ENCODE results near the gene ADGRF4.
A peak's percentile ranks its signal among the peaks of the same experiment; 100 is the strongest.

ADGRF4 gene

DNA sequence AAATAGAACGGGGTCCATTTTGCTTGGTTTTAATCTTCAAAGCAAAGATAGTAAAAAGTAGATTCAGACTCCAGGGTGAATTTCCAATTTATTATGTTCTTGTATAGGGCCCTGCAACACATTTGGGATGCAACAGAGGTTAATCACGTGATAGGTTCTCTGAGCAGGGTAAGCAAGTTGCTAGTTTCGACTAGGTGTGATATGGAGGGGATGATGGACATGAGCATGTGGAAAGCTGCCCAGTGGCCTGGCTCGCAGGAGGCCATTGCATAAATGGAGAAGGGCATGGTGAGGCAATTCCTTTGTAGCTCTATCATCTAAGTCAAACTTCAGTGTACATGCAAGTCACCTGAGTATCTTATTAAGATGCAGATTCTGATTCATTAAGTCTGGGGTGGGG, 17.7 kb upstream of the ADGRF4 start:
- Histone ChIP-seq H3K27ac (no peak overlapping the region), H3K4me3 (no peak overlapping the region)

DNA sequence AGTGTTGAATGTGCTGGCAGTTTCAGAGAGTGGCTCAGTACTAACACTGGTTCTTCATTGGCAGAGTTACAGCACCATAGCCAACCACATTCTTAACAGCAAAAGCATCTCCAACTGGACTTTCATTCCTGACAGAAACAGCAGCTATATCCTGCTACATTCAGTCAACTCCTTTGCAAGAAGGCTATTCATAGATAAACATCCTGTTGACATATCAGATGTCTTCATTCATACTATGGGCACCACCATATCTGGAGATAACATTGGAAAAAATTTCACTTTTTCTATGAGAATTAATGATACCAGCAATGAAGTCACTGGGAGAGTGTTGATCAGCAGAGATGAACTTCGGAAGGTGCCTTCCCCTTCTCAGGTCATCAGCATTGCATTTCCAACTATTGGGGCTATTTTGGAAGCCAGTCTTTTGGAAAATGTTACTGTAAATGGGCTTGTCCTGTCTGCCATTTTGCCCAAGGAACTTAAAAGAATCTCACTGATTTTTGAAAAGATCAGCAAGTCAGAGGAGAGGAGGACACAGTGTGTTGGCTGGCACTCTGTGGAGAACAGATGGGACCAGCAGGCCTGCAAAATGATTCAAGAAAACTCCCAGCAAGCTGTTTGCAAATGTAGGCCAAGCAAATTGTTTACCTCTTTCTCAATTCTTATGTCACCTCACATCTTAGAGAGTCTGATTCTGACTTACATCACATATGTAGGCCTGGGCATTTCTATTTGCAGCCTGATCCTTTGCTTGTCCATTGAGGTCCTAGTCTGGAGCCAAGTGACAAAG, 17.0 kb upstream of the ADGRF4 start:
- H3K4me3 ChIP-seq = no peak overlapping the region
- H3K27ac ChIP-seq = no peak overlapping the region

GRCh38 chr6:47686411-47686810, 12.0 kb upstream of the ADGRF4 start:
- Histone ChIP-seq H3K4me3 (no peak overlapping the region), H3K27ac (no peak overlapping the region)

- no peak overlapping the region for H3K4me3 ChIP-seq
- H3K27ac ChIP-seq = no peak overlapping the region
These were observed 10.9 kb upstream of the ADGRF4 start for GRCh38 chr6:47687432-47687831.

DNA sequence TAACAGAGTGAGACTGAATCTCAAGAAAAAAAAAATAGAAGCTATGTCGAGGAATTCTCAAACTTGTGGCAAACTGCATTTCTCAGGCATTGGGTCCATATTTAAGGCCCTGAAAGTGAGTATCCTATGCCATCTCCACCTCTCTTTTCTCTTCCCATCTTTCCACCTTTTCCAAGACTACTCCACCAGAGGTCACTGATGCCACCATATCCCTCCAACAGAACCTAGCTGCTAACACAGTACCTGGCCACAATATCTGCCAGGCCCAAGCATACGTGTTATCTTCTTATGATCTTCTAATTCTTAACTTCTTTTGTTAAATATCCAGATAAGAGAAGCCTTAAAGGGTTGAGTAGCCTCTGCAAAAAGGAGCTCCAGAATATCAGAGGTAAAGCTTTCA, 8.2 kb upstream of the ADGRF4 start:
- H3K4me3 ChIP-seq = no peak overlapping the region
- no peak overlapping the region for H3K27ac ChIP-seq

DNA sequence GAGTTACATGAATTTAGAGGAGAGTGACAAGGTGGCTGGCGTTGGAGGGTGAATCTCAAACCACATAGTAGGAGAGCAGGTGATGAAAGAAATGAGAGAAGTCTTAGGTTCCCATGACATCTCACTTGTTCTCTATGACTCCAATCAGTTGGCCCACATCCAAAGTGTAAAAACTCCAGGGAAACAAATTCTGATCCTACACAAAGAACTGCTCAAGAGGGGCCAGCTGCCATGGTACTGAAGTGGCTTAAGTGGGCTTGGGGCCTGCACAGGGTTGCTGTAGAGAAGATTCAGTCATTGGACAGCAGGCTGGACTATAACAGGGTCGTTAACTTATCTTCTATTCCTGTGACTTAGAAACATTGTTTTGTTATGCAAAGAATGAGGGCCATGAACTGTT, 7.6 kb upstream of the ADGRF4 start:
- H3K27ac ChIP-seq = no peak overlapping the region
- no peak overlapping the region for H3K4me3 ChIP-seq

GRCh38 chr6:47697925-47698324, 455 bp upstream of the ADGRF4 start:
- H3K27ac ChIP-seq = peak overlapping the region in 6 of 21 experiments; percentile 1 to 81 (median 55)
- H3K4me3 ChIP-seq = peak overlapping the region in 1 of 7 experiments; percentile 28

GRCh38 chr6:47700053-47700452, 1.7 kb downstream of the ADGRF4 start:
- no peak overlapping the region for H3K4me3 ChIP-seq
- H3K27ac ChIP-seq = peak overlapping the region in 15 of 21 experiments; percentile 33 to 81 (median 64)

- H3K4me3 ChIP-seq = no peak overlapping the region
- H3K27ac ChIP-seq = peak overlapping the region in 7 of 21 experiments; percentile 21 to 80 (median 57)
These were observed 2.2 kb downstream of the ADGRF4 start for GRCh38 chr6:47700596-47700995.

DNA sequence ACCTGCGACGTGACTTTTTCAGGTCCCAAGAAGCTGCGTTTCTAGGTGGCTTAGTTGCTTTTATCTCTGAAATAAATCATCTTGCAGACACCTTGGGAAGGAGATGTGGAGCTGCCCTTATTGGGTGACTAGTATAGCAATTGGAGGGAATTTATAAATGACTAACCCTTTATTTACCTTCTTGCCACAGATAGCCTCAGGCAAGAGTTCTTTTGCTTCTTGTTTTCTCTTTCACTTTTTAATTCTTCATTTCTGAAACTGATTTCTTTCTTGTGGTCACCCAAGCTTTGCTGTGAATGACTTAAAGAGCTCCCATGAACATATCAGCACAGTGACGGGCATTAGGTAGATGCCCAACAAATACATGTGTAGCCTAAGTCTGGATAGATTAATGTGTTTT, 3.0 kb downstream of the ADGRF4 start:
- no peak overlapping the region for H3K4me3 ChIP-seq
- H3K27ac ChIP-seq = peak overlapping the region in 5 of 21 experiments; percentile 1 to 78 (median 57)

- no peak overlapping the region for H3K27ac ChIP-seq
- no peak overlapping the region for H3K4me3 ChIP-seq
These were observed 10.8 kb downstream of the ADGRF4 start for GRCh38 chr6:47709160-47709559.

- Histone ChIP-seq H3K4me3 (no peak overlapping the region), H3K27ac (no peak overlapping the region)
These were observed 11.9 kb downstream of the ADGRF4 start for GRCh38 chr6:47710295-47710694.

GRCh38 chr6:47713200-47713599, 14.8 kb downstream of the ADGRF4 start:
- Histone ChIP-seq H3K27ac (no peak overlapping the region), H3K4me3 (no peak overlapping the region)

DNA sequence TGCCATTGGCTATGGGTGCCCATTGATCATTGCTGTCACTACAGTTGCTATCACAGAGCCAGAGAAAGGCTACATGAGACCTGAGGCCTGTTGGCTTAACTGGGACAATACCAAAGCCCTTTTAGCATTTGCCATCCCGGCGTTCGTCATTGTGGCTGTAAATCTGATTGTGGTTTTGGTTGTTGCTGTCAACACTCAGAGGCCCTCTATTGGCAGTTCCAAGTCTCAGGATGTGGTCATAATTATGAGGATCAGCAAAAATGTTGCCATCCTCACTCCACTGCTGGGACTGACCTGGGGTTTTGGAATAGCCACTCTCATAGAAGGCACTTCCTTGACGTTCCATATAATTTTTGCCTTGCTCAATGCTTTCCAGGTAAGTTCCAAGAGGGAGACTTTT, 16.4 kb downstream of the ADGRF4 start:
- no peak overlapping the region for H3K27ac ChIP-seq

DNA sequence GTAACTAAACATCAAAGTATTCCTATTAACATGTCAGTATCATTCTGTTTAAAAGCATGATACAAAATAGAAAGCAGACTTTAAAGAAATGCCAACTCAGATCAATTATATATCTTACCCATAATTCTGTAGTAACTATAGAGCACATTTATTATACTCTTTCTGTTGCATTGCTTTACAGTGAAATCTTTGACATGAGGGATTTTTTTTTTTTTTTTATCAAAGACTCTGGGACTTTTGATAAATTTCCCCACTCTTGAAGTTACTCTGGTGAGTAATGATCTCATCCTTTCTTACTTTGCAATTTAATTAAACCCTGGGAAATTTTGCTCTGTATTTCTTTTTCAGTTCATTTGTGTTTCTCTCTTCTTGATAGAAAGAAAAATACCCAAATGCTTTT, 17.4 kb downstream of the ADGRF4 start:
- Histone ChIP-seq H3K4me3 (no peak overlapping the region), H3K27ac (no peak overlapping the region)

More for the DNA sequence above, 16.4 kb downstream of the ADGRF4 start:
- no peak overlapping the region for H3K4me3 ChIP-seq

- Histone ChIP-seq H3K27ac (no peak overlapping the region), H3K4me3 (no peak overlapping the region)
These were observed 17.8 kb downstream of the ADGRF4 start for GRCh38 chr6:47716207-47716606.

- no peak overlapping the region for H3K27ac ChIP-seq
These were observed 20.2 kb downstream of the ADGRF4 start for GRCh38 chr6:47718571-47718970.

GRCh38 chr6:47721189-47721588, 22.8 kb downstream of the ADGRF4 start:
- H3K27ac ChIP-seq = no peak overlapping the region
- H3K4me3 ChIP-seq = no peak overlapping the region

More at GRCh38 chr6:47718571-47718970, 20.2 kb downstream of the ADGRF4 start:
- H3K4me3 ChIP-seq = no peak overlapping the region

GRCh38 chr6:47722194-47722593, 23.8 kb downstream of the ADGRF4 start:
- Histone ChIP-seq H3K27ac (no peak overlapping the region), H3K4me3 (no peak overlapping the region)

GRCh38 chr6:47724300-47724699, 25.9 kb downstream of the ADGRF4 start:
- Histone ChIP-seq H3K4me3 (no peak overlapping the region), H3K27ac (no peak overlapping the region)

- Histone ChIP-seq H3K27ac (no peak overlapping the region), H3K4me3 (no peak overlapping the region)
These were observed 29.0 kb downstream of the ADGRF4 start for GRCh38 chr6:47727391-47727790.

- no peak overlapping the region for H3K27ac ChIP-seq
- no peak overlapping the region for H3K4me3 ChIP-seq
These were observed 30.6 kb downstream of the ADGRF4 start for GRCh38 chr6:47729019-47729418.
